GM12875 (cell line): ENCODE results near the gene CCDC59.
A peak's percentile ranks its signal among the peaks of the same experiment; 100 is the strongest.
"Not testable (repeated sequence)": the region's sequence is repeated elsewhere in the genome, so short reads cannot be mapped to it uniquely, and the experiment has no call there.

Experiments used
- H3K4me3 ChIP-seq: one replicate; pipeline ENCODE4 v1.5.1; 2011; ENCODE audit warnings: low read depth, low read length, control low read depth
- CTCF ChIP-seq: IDR thresholded peaks from 2 replicates; pipeline ENCODE4 v1.5.1; 2011; ENCODE audit warnings: low read depth, mild to moderate bottlenecking, control low read depth, inconsistent platforms, low read length, moderate library complexity, borderline replicate concordance; ENCODE audit not compliant: insufficient read depth

CCDC59 gene

GRCh38 chr12:82375201-82375600 is 17.0 kb upstream of the CCDC59 start:
- TF ChIP-seq CTCF = no peak
- H3K4me3 ChIP-seq = no peak overlapping the region

GRCh38 chr12:82366197-82366596 is 8.0 kb upstream of the CCDC59 start:
- H3K4me3 ChIP-seq = no peak overlapping the region
- no peak for TF ChIP-seq CTCF

- H3K4me3 ChIP-seq = no peak overlapping the region
- TF ChIP-seq CTCF = no peak
Measured at GRCh38 chr12:82363990-82364389, 5.8 kb upstream of the CCDC59 start.

- TF ChIP-seq CTCF = no peak
- no peak overlapping the region for H3K4me3 ChIP-seq
Measured at GRCh38 chr12:82361461-82361915, 3.3 kb upstream of the CCDC59 start.

GRCh38 chr12:82360834-82361233 is 2.6 kb upstream of the CCDC59 start:
- H3K4me3 ChIP-seq = not testable (repeated sequence)

GRCh38 chr12:82359115-82359478 is 910 bp upstream of the CCDC59 start:
- no peak for TF ChIP-seq CTCF
- H3K4me3 ChIP-seq = peak overlapping the region; percentile 86

- no peak for TF ChIP-seq CTCF
- peak overlapping the region; percentile 86 for H3K4me3 ChIP-seq
Measured at GRCh38 chr12:82357845-82358199, 365 bp downstream of the CCDC59 start.

- TF ChIP-seq CTCF = no peak
- peak overlapping the region; percentile 86 for H3K4me3 ChIP-seq
Measured at GRCh38 chr12:82357340-82357739, 847 bp downstream of the CCDC59 start.
